T1000 (cell line): ENCODE data around the gene NAA16.
"Not testable (repeated sequence)": the region's sequence is repeated elsewhere in the genome, so short reads cannot be mapped to it uniquely, and the experiment has no call there.

Experiments used
- DNase-seq: peaks from one replicate; lab custom pipeline; 2025; ENCODE audit warnings: mixed read lengths; lab: John Stamatoyannopoulos, UW

NAA16 gene

GRCh38 chr13:41408746-41409145 is 97.7 kb downstream of the NAA16 start:
- DNase-seq, result no peak

DNA sequence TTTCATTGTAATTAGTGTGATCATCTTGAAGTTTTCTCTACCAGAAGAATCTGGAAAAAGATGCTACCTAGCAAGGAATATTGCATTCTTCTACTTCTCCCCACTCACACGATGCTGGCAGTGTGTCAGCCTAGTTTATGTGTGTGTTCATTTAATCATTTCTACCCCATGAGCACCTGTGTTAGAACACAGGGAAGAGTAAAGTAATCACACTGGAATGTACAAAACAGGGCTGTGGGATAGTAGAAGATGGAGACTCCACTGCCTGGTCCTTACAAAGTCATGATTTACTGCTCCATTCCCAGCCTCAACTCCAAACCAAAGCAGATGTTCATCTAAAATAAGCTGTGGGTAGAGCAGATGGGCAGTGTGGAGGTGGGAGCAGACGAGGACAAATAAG is 98.5 kb downstream of the NAA16 start:
- no peak for DNase-seq

- DNase-seq, result no peak
Measured at GRCh38 chr13:41411060-41411459, 100.0 kb downstream of the NAA16 start.

GRCh38 chr13:41411522-41411921 is 100.5 kb downstream of the NAA16 start:
- no peak for DNase-seq

DNA sequence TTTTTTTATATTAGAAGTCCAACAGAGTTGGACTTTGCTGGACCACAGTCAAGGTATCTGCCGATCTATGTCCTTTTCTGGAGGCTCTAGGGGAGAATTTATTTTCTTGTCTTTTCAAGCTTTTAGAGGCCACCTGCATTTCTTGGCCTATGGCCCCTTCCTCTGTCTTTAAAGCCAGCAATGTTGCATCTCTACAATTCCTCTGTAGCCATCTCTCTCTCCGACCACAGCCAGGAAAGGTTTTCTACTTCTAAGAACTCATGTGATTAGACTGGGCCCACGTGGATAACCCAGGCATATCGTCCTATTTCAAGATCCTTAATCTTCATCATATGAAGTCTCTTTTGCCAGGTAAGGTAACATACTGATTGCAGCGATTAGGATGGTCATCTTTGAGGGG is 102.8 kb downstream of the NAA16 start:
- DNase-seq, result no peak

DNA sequence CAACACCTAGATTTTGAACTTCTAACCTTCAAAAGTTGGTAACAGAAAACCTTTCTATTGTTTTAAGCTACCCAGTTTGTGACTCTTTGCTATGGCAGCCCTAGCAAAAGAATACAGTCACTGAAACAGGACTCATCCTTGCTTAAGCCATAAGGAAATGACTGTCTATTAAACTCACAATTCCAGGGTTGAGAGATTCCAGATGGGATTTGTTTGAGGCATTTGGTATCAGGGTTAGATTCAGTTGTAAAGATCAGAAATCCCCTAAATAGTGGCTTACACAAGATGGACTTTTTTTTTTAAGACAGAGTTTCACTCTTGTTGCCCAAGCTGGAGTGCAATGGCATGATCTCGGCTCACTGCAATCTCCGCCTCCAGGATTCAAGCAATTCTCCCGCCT is 105.2 kb downstream of the NAA16 start:
- no peak for DNase-seq

GRCh38 chr13:41418027-41418426 is 107.0 kb downstream of the NAA16 start:
- no peak for DNase-seq

DNA sequence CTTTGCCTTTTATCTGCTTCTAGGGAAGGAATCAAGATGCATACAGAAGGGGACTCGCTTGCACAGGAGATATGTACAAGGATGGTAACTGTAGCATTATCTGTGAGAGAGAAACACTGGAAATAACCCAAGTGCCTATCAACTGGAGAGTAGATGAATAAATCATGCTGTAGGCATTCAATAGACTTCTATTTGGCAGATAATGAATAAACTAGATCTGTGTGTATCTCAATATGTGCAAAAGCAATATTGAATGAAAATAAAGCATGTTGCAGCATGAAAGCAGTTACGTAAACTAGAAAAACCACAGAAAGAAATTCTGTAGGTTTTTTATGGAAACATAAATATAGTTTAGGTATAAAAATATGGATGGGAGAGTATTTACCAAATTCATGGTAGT is 107.7 kb downstream of the NAA16 start:
- DNase-seq, result no peak

GRCh38 chr13:41419206-41419605 is 108.1 kb downstream of the NAA16 start:
- DNase-seq, result no peak

DNA sequence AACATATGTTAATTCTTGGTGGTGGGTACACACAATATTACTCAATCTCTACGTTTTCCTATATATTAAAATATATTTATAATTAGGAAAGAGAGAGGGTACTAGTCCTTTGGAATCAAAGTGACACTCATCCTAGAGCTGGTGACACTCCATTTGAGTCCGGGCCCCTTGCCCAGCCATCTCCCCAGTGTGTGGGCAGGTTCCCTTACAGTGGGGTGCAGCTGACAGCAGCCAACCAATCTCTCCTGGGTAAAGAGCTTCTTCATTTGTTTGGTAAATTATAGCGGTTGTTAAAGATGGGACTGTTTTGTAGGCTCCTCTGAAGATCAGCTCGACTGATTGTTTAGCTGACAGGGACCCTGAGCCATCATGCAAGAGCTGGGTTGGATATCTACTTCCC is 109.1 kb downstream of the NAA16 start:
- DNase-seq, result no peak

DNA sequence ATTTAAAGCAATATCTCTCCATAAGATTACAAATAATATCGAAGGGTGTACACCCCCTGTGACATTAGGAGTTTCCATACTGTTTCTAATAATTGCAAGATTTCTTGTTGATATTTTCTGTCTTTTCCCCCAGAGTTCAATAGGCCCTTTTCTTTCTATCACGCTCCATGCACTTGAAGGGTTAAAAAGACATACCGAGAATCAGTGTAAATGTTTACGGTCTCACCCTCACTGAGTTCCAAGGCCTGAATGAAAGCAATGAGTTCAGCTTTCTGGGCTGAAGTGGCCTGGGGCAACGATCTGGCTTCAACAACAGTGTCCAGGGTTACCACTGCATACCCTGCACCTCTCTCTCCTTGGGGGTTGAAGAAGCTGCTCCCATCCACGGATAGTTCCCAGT is 110.3 kb downstream of the NAA16 start:
- not testable (repeated sequence) for DNase-seq

- not testable (repeated sequence) for DNase-seq
Measured at GRCh38 chr13:41421983-41422382, 110.9 kb downstream of the NAA16 start.

- DNase-seq, result not testable (repeated sequence)
Measured at GRCh38 chr13:41423259-41423658, 112.2 kb downstream of the NAA16 start.

- DNase-seq, result not testable (repeated sequence)
Measured at GRCh38 chr13:41424675-41425074, 113.6 kb downstream of the NAA16 start.

- no peak for DNase-seq
Measured at GRCh38 chr13:41426047-41426446, 115.0 kb downstream of the NAA16 start.
